ENCODE measurements around the gene NUMA1. TPM values are rescaled to one million over a fixed set of nuclear protein-coding genes. Genes with fewer than 3 reads are reported as not detected.

The NUMA1 gene
- total RNA-seq, 1 experiment from 2014 or later: 267 TPM

DNA sequence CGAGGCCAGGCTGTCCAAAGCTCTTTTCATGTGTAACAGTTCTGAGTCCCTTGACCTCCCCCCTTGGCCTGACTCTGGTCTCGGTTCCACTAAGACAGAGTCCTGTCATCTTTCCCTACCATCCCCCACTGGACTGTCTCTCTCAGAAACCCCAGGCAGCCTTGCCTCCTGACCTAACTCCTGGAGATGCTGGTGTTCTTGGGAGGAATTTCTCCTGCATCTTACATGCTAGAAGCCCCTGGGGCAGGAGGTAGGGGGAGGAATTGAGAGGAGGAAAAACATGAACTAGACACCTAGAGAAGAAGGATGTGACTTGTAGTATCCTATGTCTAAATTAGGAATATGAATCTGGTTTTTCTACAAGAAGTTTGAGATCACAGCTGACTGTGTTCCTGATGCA is 82.3 kb downstream of the NUMA1 start:
- H3K36me3 ChIP-seq (ENCODE audit: low read depth): 0 out of 2 replicates have a peak, but pooled peaks cover 4% of the 10 kb centered on the region
- intact Hi-C loops (cut with micrococcal nuclease; ENCODE audit: unreplicated experiment): no loop called here
- no peaks in the 10 kb centered on the region for H3K9me3 ChIP-seq (ENCODE audit: insufficient read depth, low read depth)
- no peak overlapping the region for H3K4me2 ChIP-seq
- CTCF ChIA-PET: no interaction called here
- no peaks in the 10 kb centered on the region for H3K9me2 ChIP-seq (ENCODE audit: insufficient read depth)
- DNase-seq: no peak
- POLR2A ChIA-PET (ENCODE audit: unreplicated experiment): interaction anchor here (0.6 kb wide), 1 partner anchor 24 kb away, joined by 3 read pairs; no protein-coding TSS in a partner anchor
- BruUV-seq (replicated peaks): no TSS peak
- no peak overlapping the region for H3K4me3 ChIP-seq
- H2AFZ ChIP-seq: no peak overlapping the region
- TF ChIP-seq, protein P1, sequence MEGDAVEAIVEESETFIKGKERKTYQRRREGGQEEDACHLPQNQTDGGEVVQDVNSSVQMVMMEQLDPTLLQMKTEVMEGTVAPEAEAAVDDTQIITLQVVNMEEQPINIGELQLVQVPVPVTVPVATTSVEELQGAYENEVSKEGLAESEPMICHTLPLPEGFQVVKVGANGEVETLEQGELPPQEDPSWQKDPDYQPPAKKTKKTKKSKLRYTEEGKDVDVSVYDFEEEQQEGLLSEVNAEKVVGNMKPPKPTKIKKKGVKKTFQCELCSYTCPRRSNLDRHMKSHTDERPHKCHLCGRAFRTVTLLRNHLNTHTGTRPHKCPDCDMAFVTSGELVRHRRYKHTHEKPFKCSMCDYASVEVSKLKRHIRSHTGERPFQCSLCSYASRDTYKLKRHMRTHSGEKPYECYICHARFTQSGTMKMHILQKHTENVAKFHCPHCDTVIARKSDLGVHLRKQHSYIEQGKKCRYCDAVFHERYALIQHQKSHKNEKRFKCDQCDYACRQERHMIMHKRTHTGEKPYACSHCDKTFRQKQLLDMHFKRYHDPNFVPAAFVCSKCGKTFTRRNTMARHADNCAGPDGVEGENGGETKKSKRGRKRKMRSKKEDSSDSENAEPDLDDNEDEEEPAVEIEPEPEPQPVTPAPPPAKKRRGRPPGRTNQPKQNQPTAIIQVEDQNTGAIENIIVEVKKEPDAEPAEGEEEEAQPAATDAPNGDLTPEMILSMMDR (conservative IDR thresholded peaks at IDR 0.05): no peak
- no peak for TF ChIP-seq EZH2 (IDR thresholded peaks at IDR 0.05; ENCODE audit: low read depth)
- H3F3A ChIP-seq (ENCODE audit: insufficient read depth, low read depth): peaks cover 15% of the 10 kb centered on the region; the same call in 1 of the 2 replicates
- no peak overlapping the region for H3K27ac ChIP-seq
- 0 out of 2 replicates have a peak, but pooled peaks cover 3% of the 10 kb centered on the region for H4K20me1 ChIP-seq (ENCODE audit: insufficient read depth)
- no peaks in the 10 kb centered on the region for H3K27me3 ChIP-seq (ENCODE audit: insufficient read depth, low read depth)
- no peaks in the 10 kb centered on the region for H3K4me1 ChIP-seq (replicated peaks; ENCODE audit: insufficient read depth)
- no peaks in the 10 kb centered on the region for H3K79me2 ChIP-seq (ENCODE audit: low read depth)

DNA sequence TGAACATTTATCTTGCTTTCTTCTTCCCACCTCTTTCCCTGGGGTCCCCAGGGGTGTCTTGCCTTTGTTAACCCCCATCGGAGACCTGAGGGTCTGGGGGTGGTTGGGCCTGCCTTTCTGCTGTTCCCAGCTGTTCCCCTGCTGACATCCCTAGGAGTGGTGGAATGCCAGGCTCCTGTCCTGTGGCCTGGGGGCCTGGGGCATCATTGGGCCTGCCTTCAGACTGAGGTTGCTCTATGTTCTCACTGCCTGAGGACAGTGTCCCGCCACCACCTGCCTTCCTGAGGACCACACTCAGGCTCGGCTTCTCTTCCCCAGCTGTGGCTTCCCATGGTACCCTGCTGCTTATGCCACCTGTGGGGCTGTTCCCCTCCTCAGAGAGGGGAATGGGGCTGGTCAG is 82.7 kb downstream of the NUMA1 start:
- Histone ChIP-seq H2AFZ (no peak overlapping the region), H3K27ac (no peak overlapping the region), H3K4me2 (no peak overlapping the region), H3K4me1 (replicated peaks; ENCODE audit: insufficient read depth) (no peaks in the 10 kb centered on the region), H3K9me3 (ENCODE audit: insufficient read depth, low read depth) (no peaks in the 10 kb centered on the region), H3K27me3 (ENCODE audit: insufficient read depth, low read depth) (no peaks in the 10 kb centered on the region), H3F3A (ENCODE audit: insufficient read depth, low read depth) (peaks cover 10% of the 10 kb centered on the region; the same call in 1 of the 2 replicates), H4K20me1 (ENCODE audit: insufficient read depth) (0 out of 2 replicates have a peak, but pooled peaks cover 3% of the 10 kb centered on the region), H3K4me3 (no peak overlapping the region), H3K36me3 (ENCODE audit: low read depth) (no peaks in the 10 kb centered on the region), H3K79me2 (ENCODE audit: low read depth) (no peaks in the 10 kb centered on the region), H3K9me2 (ENCODE audit: insufficient read depth) (no peaks in the 10 kb centered on the region)
- BruUV-seq (replicated peaks): no TSS peak
- ChIA-PET CTCF (no interaction called here), POLR2A (ENCODE audit: unreplicated experiment) (interaction anchor here (0.6 kb wide), 1 partner anchor 25 kb away, joined by 3 read pairs; no protein-coding TSS in a partner anchor)
- TF ChIP-seq, protein P1 (conservative IDR thresholded peaks at IDR 0.05): no peak
- no peak for TF ChIP-seq EZH2 (IDR thresholded peaks at IDR 0.05; ENCODE audit: low read depth)
- intact Hi-C loops (cut with micrococcal nuclease; ENCODE audit: unreplicated experiment): no loop called here
- DNase-seq: no peak

DNA sequence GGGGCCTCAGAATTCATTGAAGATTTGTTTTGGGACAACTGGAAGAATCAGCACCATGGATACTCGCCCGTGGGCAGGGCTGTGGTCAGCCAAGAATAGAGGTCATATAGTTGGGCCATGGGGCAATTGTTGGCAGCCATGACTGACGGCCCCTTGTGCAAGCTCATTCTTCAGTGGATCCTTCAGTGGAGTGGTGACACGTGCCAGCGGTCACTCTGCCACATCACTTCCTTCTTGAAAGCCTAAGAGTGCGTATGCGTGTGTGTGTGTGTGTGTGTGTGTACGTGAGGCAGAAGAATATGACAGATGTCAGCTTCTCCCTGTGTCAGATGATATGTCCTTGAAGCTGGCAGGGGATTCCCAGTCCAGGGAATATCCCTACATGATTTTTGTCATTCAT is 83.4 kb downstream of the NUMA1 start:
- no peak for TF ChIP-seq EZH2 (IDR thresholded peaks at IDR 0.05; ENCODE audit: low read depth)
- TF ChIP-seq, protein P1 (conservative IDR thresholded peaks at IDR 0.05): no peak
- ChIA-PET CTCF (no interaction called here), POLR2A (ENCODE audit: unreplicated experiment) (no interaction called here)
- no peaks in the 10 kb centered on the region for H3K4me1 ChIP-seq (replicated peaks; ENCODE audit: insufficient read depth)
- no peaks in the 10 kb centered on the region for H3K79me2 ChIP-seq (ENCODE audit: low read depth)
- intact Hi-C loops (cut with micrococcal nuclease; ENCODE audit: unreplicated experiment): no loop called here
- no peak overlapping the region for H3K4me3 ChIP-seq
- H3K9me3 ChIP-seq (ENCODE audit: insufficient read depth, low read depth): no peaks in the 10 kb centered on the region
- no peak overlapping the region for H3K4me2 ChIP-seq
- no peak for DNase-seq
- no peak overlapping the region for H3K27ac ChIP-seq
- H3K27me3 ChIP-seq (ENCODE audit: insufficient read depth, low read depth): no peaks in the 10 kb centered on the region
- peaks cover 4% of the 10 kb centered on the region; the same call in 1 of the 2 replicates for H3F3A ChIP-seq (ENCODE audit: insufficient read depth, low read depth)
- H3K36me3 ChIP-seq (ENCODE audit: low read depth): no peaks in the 10 kb centered on the region
- no TSS peak for BruUV-seq (replicated peaks)
- no peaks in the 10 kb centered on the region for H3K9me2 ChIP-seq (ENCODE audit: insufficient read depth)
- H4K20me1 ChIP-seq (ENCODE audit: insufficient read depth): no peaks in the 10 kb centered on the region
- no peak overlapping the region for H2AFZ ChIP-seq

Data from PC-9 (cell line).